ENCODE results near the gene CELA3A. TPM values are rescaled to one million over a fixed set of nuclear protein-coding genes. Genes with fewer than 3 reads are reported as not detected.
"Not testable (repeated sequence)": the region's sequence is repeated elsewhere in the genome, so short reads cannot be mapped to it uniquely, and the experiment has no call there.

The CELA3A gene
- total and polyA plus RNA-seq, 4 donors = 5.0 to 9.5 (median 6.8) TPM

- Histone ChIP-seq H3K27ac (ENCODE audit: low read depth in 1 of 2, low read length in 2 of 2) (no peak overlapping the region), H3K4me1 (ENCODE audit: control insufficient read depth in 1 of 2, insufficient read depth in 2 of 2, low read length in 2 of 2) (no peaks in the 10 kb centered on the region), H3K4me3 (ENCODE audit: low read length in 2 of 2) (no peak overlapping the region), H3K9me3 (ENCODE audit: control insufficient read depth, low read length) (no peaks in the 10 kb centered on the region), H3K36me3 (ENCODE audit: control insufficient read depth in 1 of 2, insufficient read depth in 2 of 2, low read length in 1 of 2) (no peaks in the 10 kb centered on the region), H3K27me3 (ENCODE audit: control insufficient read depth in 1 of 2, insufficient read depth in 2 of 2, low read length in 1 of 2) (no peaks in the 10 kb centered on the region)
- WGBS, 2 donors = 44 to 49% methylated on average over 11 of the region's 11 CpGs
- intact Hi-C loops (cut with DNase I) = loop anchor here (2.0 to 5.0 kb wide), 3 partner anchors 66 to 181 kb away; partner anchors contain the start of gene USP48 (in 1 of the 2)
- ATAC-seq (ENCODE audit: low FRiP score) (peak; percentile 88), DNase-seq (peak; percentile 79 to 93)
Measured at GRCh38 chr1:21963477-21964217, 37.8 kb upstream of the CELA3A start.

GRCh38 chr1:21966247-21967000 lies 35.0 kb upstream of the CELA3A start:
- DNase-seq (peak in 1 of 2 donors; percentile 57), ATAC-seq (ENCODE audit: low FRiP score) (no peak)
- no peaks in the 10 kb centered on the region for H3K27me3 ChIP-seq (ENCODE audit: control insufficient read depth in 1 of 2, insufficient read depth in 2 of 2, low read length in 1 of 2)
- no peaks in the 10 kb centered on the region for H3K4me1 ChIP-seq (ENCODE audit: control insufficient read depth in 1 of 2, insufficient read depth in 2 of 2, low read length in 2 of 2)
- H3K9me3 ChIP-seq (ENCODE audit: control insufficient read depth, low read length) = no peaks in the 10 kb centered on the region
- H3K27ac ChIP-seq (ENCODE audit: low read depth in 1 of 2, low read length in 2 of 2) = no peak overlapping the region
- no peak overlapping the region for H3K4me3 ChIP-seq (ENCODE audit: low read length in 2 of 2)
- no peaks in the 10 kb centered on the region for H3K36me3 ChIP-seq (ENCODE audit: control insufficient read depth in 1 of 2, insufficient read depth in 2 of 2, low read length in 1 of 2)
- WGBS, 2 donors = 79 to 84% methylated on average over 15 of the region's 15 CpGs
- intact Hi-C loops (cut with DNase I) = no loop called here

- H3K4me1 ChIP-seq (ENCODE audit: control insufficient read depth in 1 of 2, insufficient read depth in 2 of 2, low read length in 2 of 2); intact Hi-C loops (cut with DNase I); H3K4me3 ChIP-seq (ENCODE audit: low read length in 2 of 2); H3K27me3 ChIP-seq (ENCODE audit: control insufficient read depth in 1 of 2, insufficient read depth in 2 of 2, low read length in 1 of 2); H3K36me3 ChIP-seq (ENCODE audit: control insufficient read depth in 1 of 2, insufficient read depth in 2 of 2, low read length in 1 of 2); H3K27ac ChIP-seq (ENCODE audit: low read depth in 1 of 2, low read length in 2 of 2); H3K9me3 ChIP-seq (ENCODE audit: control insufficient read depth, low read length); DNase-seq; ATAC-seq (ENCODE audit: low FRiP score): not testable (repeated sequence)
- 89 to 92% methylated on average over 6 of the region's 6 CpGs for WGBS, 2 donors
Measured at GRCh38 chr1:21967216-21967615, 34.2 kb upstream of the CELA3A start.

- intact Hi-C loops (cut with DNase I); H3K4me1 ChIP-seq (ENCODE audit: control insufficient read depth in 1 of 2, insufficient read depth in 2 of 2, low read length in 2 of 2); H3K9me3 ChIP-seq (ENCODE audit: control insufficient read depth, low read length); ATAC-seq (ENCODE audit: low FRiP score); H3K4me3 ChIP-seq (ENCODE audit: low read length in 2 of 2); H3K36me3 ChIP-seq (ENCODE audit: control insufficient read depth in 1 of 2, insufficient read depth in 2 of 2, low read length in 1 of 2); H3K27me3 ChIP-seq (ENCODE audit: control insufficient read depth in 1 of 2, insufficient read depth in 2 of 2, low read length in 1 of 2); H3K27ac ChIP-seq (ENCODE audit: low read depth in 1 of 2, low read length in 2 of 2): not testable (repeated sequence)
- WGBS, 2 donors = 79% methylated on average over 5 of the region's 5 CpGs
- DNase-seq = peak in 1 of 2 donors; percentile 41
Measured at GRCh38 chr1:21969066-21969465, 32.4 kb upstream of the CELA3A start.

DNA sequence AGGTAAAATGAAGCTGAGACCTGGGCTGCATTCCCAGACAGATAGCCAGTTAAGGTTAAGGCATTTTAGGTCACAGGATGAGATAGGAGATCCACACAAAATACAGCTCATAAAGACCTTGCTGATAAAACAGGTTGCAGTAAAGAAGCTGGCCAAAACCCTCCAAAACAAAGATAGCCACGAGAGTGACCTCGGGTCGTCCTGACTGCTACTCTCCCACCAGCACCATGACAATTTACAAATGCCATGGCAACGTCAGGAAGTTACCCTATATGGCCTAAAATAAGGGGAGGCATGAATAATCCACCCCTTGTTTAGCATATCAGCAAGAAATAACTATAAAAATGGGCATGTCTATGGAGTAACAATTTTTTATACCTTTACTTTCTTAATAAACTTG lies 30.9 kb upstream of the CELA3A start:
- intact Hi-C loops (cut with DNase I); ATAC-seq (ENCODE audit: low FRiP score): not testable (repeated sequence)

DNA sequence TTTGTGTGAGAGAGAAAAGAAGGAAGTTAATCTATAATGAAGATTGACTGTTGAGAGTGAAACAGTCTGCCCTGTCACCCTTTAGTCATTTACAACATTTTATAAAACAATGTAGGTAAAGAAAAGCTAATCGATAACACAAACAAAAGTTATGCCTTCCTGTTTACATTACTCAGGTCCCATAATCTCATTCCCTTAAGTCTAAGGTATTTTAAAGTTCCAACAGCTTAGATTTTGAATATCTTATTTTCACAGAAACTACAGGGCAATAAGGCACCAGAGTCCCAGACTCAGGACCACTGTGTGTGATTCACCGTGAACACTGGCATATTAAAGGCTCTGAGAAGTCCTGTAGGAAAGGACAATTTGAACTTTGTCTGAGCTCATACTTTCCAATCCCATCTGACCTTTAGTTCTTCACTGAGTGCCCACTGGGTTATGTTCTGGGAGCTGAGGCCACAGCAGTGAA lies 28.4 kb upstream of the CELA3A start:
- DNase-seq; H3K9me3 ChIP-seq (ENCODE audit: control insufficient read depth, low read length); intact Hi-C loops (cut with DNase I); H3K27me3 ChIP-seq (ENCODE audit: control insufficient read depth in 1 of 2, insufficient read depth in 2 of 2, low read length in 1 of 2); H3K27ac ChIP-seq (ENCODE audit: low read depth in 1 of 2, low read length in 2 of 2); H3K4me3 ChIP-seq (ENCODE audit: low read length in 2 of 2); ATAC-seq (ENCODE audit: low FRiP score); H3K36me3 ChIP-seq (ENCODE audit: control insufficient read depth in 1 of 2, insufficient read depth in 2 of 2, low read length in 1 of 2); H3K4me1 ChIP-seq (ENCODE audit: control insufficient read depth in 1 of 2, insufficient read depth in 2 of 2, low read length in 2 of 2): not testable (repeated sequence)
- WGBS, 2 donors = 66 to 67% methylated on average over 2 of the region's 2 CpGs

More for the DNA sequence above, 30.9 kb upstream of the CELA3A start:
- H3K27ac ChIP-seq (ENCODE audit: low read depth in 1 of 2, low read length in 2 of 2); H3K4me3 ChIP-seq (ENCODE audit: low read length in 2 of 2); DNase-seq; H3K4me1 ChIP-seq (ENCODE audit: control insufficient read depth in 1 of 2, insufficient read depth in 2 of 2, low read length in 2 of 2); H3K27me3 ChIP-seq (ENCODE audit: control insufficient read depth in 1 of 2, insufficient read depth in 2 of 2, low read length in 1 of 2); H3K36me3 ChIP-seq (ENCODE audit: control insufficient read depth in 1 of 2, insufficient read depth in 2 of 2, low read length in 1 of 2); H3K9me3 ChIP-seq (ENCODE audit: control insufficient read depth, low read length): not testable (repeated sequence)
- WGBS, 2 donors = 65 to 67% methylated on average over 4 of the region's 4 CpGs

- H3K9me3 ChIP-seq (ENCODE audit: control insufficient read depth, low read length); H3K27me3 ChIP-seq (ENCODE audit: control insufficient read depth in 1 of 2, insufficient read depth in 2 of 2, low read length in 1 of 2); H3K27ac ChIP-seq (ENCODE audit: low read depth in 1 of 2, low read length in 2 of 2); intact Hi-C loops (cut with DNase I); H3K4me1 ChIP-seq (ENCODE audit: control insufficient read depth in 1 of 2, insufficient read depth in 2 of 2, low read length in 2 of 2); ATAC-seq (ENCODE audit: low FRiP score); H3K36me3 ChIP-seq (ENCODE audit: control insufficient read depth in 1 of 2, insufficient read depth in 2 of 2, low read length in 1 of 2); H3K4me3 ChIP-seq (ENCODE audit: low read length in 2 of 2); DNase-seq: not testable (repeated sequence)
- WGBS, 2 donors = 85 to 93% methylated on average over 7 to 8 of the region's 8 CpGs
Measured at GRCh38 chr1:21973948-21974347, 27.5 kb upstream of the CELA3A start.

DNA sequence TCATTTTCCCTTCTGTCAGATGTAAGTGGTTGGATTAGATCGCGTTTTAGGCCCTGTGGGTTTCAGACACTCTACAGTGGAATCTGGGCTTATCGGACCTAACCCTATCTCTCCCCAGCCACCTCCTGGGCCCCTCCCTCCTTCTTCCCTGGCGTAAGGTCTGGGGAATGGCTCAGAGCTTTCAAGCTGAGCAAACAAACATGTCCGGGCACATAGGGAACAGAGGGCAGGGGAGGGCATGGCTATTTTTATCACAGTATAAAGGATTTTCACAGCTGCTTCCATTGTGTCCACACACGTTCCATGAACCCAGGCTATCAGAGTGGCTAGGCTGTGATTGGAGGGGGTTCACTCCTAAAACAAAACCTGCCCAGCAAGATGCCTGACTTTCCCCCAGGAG lies 26.8 kb upstream of the CELA3A start:
- H3K27me3 ChIP-seq (ENCODE audit: control insufficient read depth in 1 of 2, insufficient read depth in 2 of 2, low read length in 1 of 2); H3K27ac ChIP-seq (ENCODE audit: low read depth in 1 of 2, low read length in 2 of 2); H3K4me3 ChIP-seq (ENCODE audit: low read length in 2 of 2); H3K9me3 ChIP-seq (ENCODE audit: control insufficient read depth, low read length); intact Hi-C loops (cut with DNase I); DNase-seq; H3K36me3 ChIP-seq (ENCODE audit: control insufficient read depth in 1 of 2, insufficient read depth in 2 of 2, low read length in 1 of 2); H3K4me1 ChIP-seq (ENCODE audit: control insufficient read depth in 1 of 2, insufficient read depth in 2 of 2, low read length in 2 of 2): not testable (repeated sequence)
- ATAC-seq (ENCODE audit: low FRiP score) = peak; percentile 59
- 16 to 17% methylated on average over 4 to 6 of the region's 6 CpGs for WGBS, 2 donors

All from aorta (tissue), 5 donors.